GM12878 (cell line): Measurements from ENCODE around the gene CDC42SE2. TPM values are rescaled to one million over a fixed set of nuclear protein-coding genes. Genes with fewer than 3 reads are reported as not detected.
A peak's percentile ranks its signal among the peaks of the same experiment; 100 is the strongest.

Source experiments
- ATAC-seq: fragments of 200-7000 bp; cut with Tn5 transposase; 3 replicates; pipeline ENCODE4 v1.9.1; 2020; ENCODE audit warnings: mild to moderate bottlenecking, moderate library complexity
- BruUV-seq: library from RNA; stranded (reverse); fragments of 400-500 nt; replicated peaks from 2 replicates; lab custom pipeline; 2021; lab: Mats Ljungman, UMichigan
- CTCF ChIA-PET: fragments of 300-600 bp; sonication (Branson Sonifier 250); formaldehyde crosslinking; extraction: SDS; loops from one replicate; lab custom pipeline; 2021; ENCODE audit warnings: inconsistent platforms; lab: Yijun Ruan, JAX
- POLR2A ChIA-PET: fragments of 350-600 bp; formaldehyde crosslinking; extraction: SDS; loops from one replicate; lab custom pipeline; 2021; ENCODE audit warnings: inconsistent platforms; lab: Charles Lee
- RAD21 ChIA-PET: fragments of 300-600 bp; sonication (Branson Sonifier 250); formaldehyde crosslinking; loops from one replicate; lab custom pipeline; 2023; ENCODE audit warnings: antibody characterized with exemption; ENCODE audit not compliant: unreplicated experiment; lab: Charles Lee
- SMC1A ChIA-PET: fragments of 300-600 bp; sonication (Branson Sonifier 250); formaldehyde crosslinking; loops from one replicate; lab custom pipeline; 2023; ENCODE audit not compliant: unreplicated experiment, uncharacterized antibody; lab: Charles Lee
- DNase-seq: peaks from one replicate; pipeline ENCODE4 v3.0.0-alpha.2; 2011; ENCODE audit warnings: low read depth, low spot score
- FAIRE-seq: peaks from 3 replicates; lab custom pipeline; 2011; peaks lifted over from hg19 to GRCh38; lab: Jason Lieb, UNC
- H2AFZ ChIP-seq: 2 replicates; pipeline ENCODE4 v1.6.0; 2011; ENCODE audit warnings: low read depth, low read length, control low read depth; ENCODE audit not compliant: control insufficient read depth
- H3K27ac ChIP-seq: 2 replicates; pipeline ENCODE4 v1.5.1; 2011; ENCODE audit warnings: control low read depth; ENCODE audit not compliant: control insufficient read depth, insufficient read depth
- H3K27me3 ChIP-seq, 2 experiments: replicated peaks in 1 of 2; 2 replicates each; pipeline versions ENCODE4 v1.6.0 to v1.6.1; 2011; ENCODE audit warnings: low read length in 1 of 2; ENCODE audit not compliant: control insufficient read depth in 2 of 2, insufficient read depth in 2 of 2
- H3K36me3 ChIP-seq, 2 experiments: 2 replicates each; pipeline ENCODE4 v1.5.1; 2011; ENCODE audit warnings: low read length in 1 of 2; ENCODE audit not compliant: control insufficient read depth in 2 of 2, insufficient read depth in 2 of 2
- H3K4me1 ChIP-seq: 2 replicates; pipeline ENCODE4 v1.6.1; 2011; ENCODE audit warnings: mild to moderate bottlenecking, low read length, moderate library complexity, mixed read lengths; ENCODE audit not compliant: control insufficient read depth, insufficient read depth
- H3K4me2 ChIP-seq: 2 replicates; pipeline ENCODE4 v1.6.0; 2011; ENCODE audit warnings: control low read depth; ENCODE audit not compliant: control insufficient read depth, insufficient read depth
- H3K4me3 ChIP-seq: fragments of 200-600 bp; sonication (generic); 2 replicates; pipeline ENCODE4 v1.5.1; 2016
- H3K79me2 ChIP-seq: 2 replicates; pipeline ENCODE4 v1.6.0; 2011; ENCODE audit warnings: low read length; ENCODE audit not compliant: control insufficient read depth, insufficient read depth
- H3K9ac ChIP-seq: 2 replicates; pipeline ENCODE4 v1.8.0; 2011; ENCODE audit warnings: low read length, control low read depth, mixed read lengths; ENCODE audit not compliant: control insufficient read depth, insufficient read depth
- H3K9me3 ChIP-seq: replicated peaks from 3 replicates; pipeline ENCODE4 v1.5.1; 2011; ENCODE audit warnings: mild to moderate bottlenecking, low read length; ENCODE audit not compliant: control insufficient read depth, insufficient read depth
- H4K20me1 ChIP-seq: 2 replicates; pipeline ENCODE4 v1.6.0; 2011; ENCODE audit not compliant: control insufficient read depth, insufficient read depth
- E4F1 ChIP-seq: fragments of 450-650 bp; IDR thresholded peaks from 2 replicates; pipeline ENCODE4 v1.6.1; 2018; ENCODE audit warnings: borderline replicate concordance, mild to moderate bottlenecking; ENCODE audit not compliant: partially characterized antibody
- NBN ChIP-seq: fragments of 450-650 bp; IDR thresholded peaks from 2 replicates; pipeline ENCODE4 v1.6.1; 2016
- NFYA ChIP-seq: IDR thresholded peaks from 2 replicates; pipeline ENCODE4 v1.6.1; 2011; ENCODE audit warnings: low read depth, mild to moderate bottlenecking, low read length, improper control_type of control experiment, borderline replicate concordance
- TCF12 ChIP-seq: IDR thresholded peaks from 2 replicates; pipeline ENCODE4 v1.6.1; 2011; ENCODE audit warnings: low read depth, mild to moderate bottlenecking, low read length
- WGBS: methylation state at CpG from one replicate; pipeline ENCODE4 v1.1.6; 2016; ENCODE audit warnings: low lambda C conversion rate; ENCODE audit not compliant: insufficient replicate concordance, insufficient coverage; ENCODE audit errors: missing lambda C conversion rate; 5-methylcytosine and 5-hydroxymethylcytosine counted together
- in situ Hi-C: fragments of 300-500 bp; cut with MboI; formaldehyde crosslinking; loops from 9 replicates; pipeline ENCODE4 v1.14.3; 2018; ENCODE audit warnings: mixed read lengths
- intact Hi-C: fragments of 100-400 bp; cut with micrococcal nuclease; formaldehyde crosslinking; loops from one replicate; pipeline ENCODE4 v1.14.2; 2022; ENCODE audit not compliant: unreplicated experiment
- polyA plus RNA-seq, 11 experiments: library from polyadenylated mRNA; depleted of rRNA in 4 of 11; unstranded in 6 of 11; stranded (reverse) in 5 of 11; fragments of >200 nt; fragmentation: Nextera tagmentation in 4 of 11; fragmentation: Illumina TruSeq in 1 of 11; extraction: Ambion mirVana in 4 of 11; extraction: Trizol in 1 of 11; gene quantifications; 1 replicate in 1 of 11; 2 replicates in 10 of 11; pipeline versions ENCODE4 v1.2.1 to v1.2.3, GENCODE V29; 2011 to 2016; ENCODE audit warnings: inconsistent platforms in 2 of 11, missing spikeins in 2 of 11, low read depth in 1 of 11
- total RNA-seq, 4 experiments: library from RNA; depleted of rRNA in 3 of 4; stranded (reverse); fragments of >200 nt in 3 of 4; fragmentation: Illumina TruSeq in 1 of 4; extraction: Trizol in 1 of 4; gene quantifications; 2 replicates each; pipeline versions ENCODE4 v1.2.1 to v1.2.3, GENCODE V29; 2013 to 2021
- TF ChIP-seq, protein P1 (sequence below): IDR thresholded peaks from 2 replicates; pipeline ENCODE4 v1.6.1; 2011; ENCODE audit warnings: borderline replicate concordance, low read depth, mild to moderate bottlenecking, moderate library complexity, mixed read lengths, low read length; ENCODE audit not compliant: insufficient read depth; ENCODE audit errors: extremely low read length

CDC42SE2 gene
- total and polyA plus RNA-seq, 10 of the 15 experiments (the other 5 are each of a cell fraction or from before 2014, with no cell fraction given): 57.0 to 148 (median 80.3) TPM

DNA sequence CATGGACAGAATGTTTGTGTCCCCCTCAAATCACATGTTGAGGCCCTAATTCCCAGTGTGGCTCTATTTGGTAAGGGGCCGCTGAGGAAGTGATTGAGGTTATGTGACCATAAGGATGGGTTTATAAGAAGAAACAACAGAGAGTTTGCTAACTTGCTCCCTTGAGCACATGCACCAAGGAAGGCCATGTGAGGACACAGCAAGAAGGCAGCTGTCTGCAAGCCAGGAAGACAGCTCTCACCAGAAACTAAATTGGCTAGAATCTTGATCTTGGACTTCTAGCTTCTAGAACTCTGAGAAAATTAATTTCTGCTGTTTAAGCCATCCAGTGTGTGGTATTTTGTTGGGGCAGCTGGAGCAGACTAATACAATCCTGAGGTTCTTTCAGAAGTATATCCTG, 35.2 kb upstream of the CDC42SE2 start:
- Histone ChIP-seq H3K4me2 (no peak overlapping the region; the same call in 1 of the 2 replicates), H3K79me2 (peaks cover 45% of the 10 kb centered on the region), H3K27ac (peak overlapping the region; percentile 29; the same call in 1 of the 2 replicates), H3K4me3 (no peak overlapping the region), H3K4me1 (peaks cover 28% of the 10 kb centered on the region), H4K20me1 (no peaks in the 10 kb centered on the region)
- in situ Hi-C loops: no loop called here
- DNase-seq (no peak), ATAC-seq (no peak), FAIRE-seq (no peak)
- WGBS: 92% methylated on average over 1 of the region's 1 CpG
- BruUV-seq: no TSS peak
- CTCF ChIA-PET: interaction anchor here (1.1 to 1.6 kb wide), 2 partner anchors 11 to 19 kb away, joined by 6 to 7 read pairs; no protein-coding TSS in a partner anchor
- RAD21 ChIA-PET: interaction anchor here (0.5 to 2.4 kb wide), 6 partner anchors 14 to 182 kb away, joined by 3 to 11 read pairs (median 4); no protein-coding TSS in a partner anchor
- POLR2A ChIA-PET: interaction anchor here (0.6 to 12.7 kb wide), 7 partner anchors 10 to 38 kb away, joined by 3 to 142 read pairs (median 10); no protein-coding TSS in a partner anchor
- TF ChIP-seq NFYA: no peak
- TF ChIP-seq, protein P1, sequence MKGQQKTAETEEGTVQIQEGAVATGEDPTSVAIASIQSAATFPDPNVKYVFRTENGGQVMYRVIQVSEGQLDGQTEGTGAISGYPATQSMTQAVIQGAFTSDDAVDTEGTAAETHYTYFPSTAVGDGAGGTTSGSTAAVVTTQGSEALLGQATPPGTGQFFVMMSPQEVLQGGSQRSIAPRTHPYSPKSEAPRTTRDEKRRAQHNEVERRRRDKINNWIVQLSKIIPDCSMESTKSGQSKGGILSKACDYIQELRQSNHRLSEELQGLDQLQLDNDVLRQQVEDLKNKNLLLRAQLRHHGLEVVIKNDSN: no peak
- TF ChIP-seq TCF12: no peak
- TF ChIP-seq E4F1: no peak
- TF ChIP-seq NBN: no peak
- TF ChIP-seq, all 136 proteins: peak for 0
- Histone ChIP-seq H3K9ac (no peak overlapping the region), H3K27me3 (no peaks in the 10 kb centered on the region), H2AFZ (no peak overlapping the region), H3K36me3 (peaks cover 0 to 5% of the 10 kb centered on the region in 2 experiments; a peak in 2 of 4 replicates), H3K9me3 (no peaks in the 10 kb centered on the region)
- SMC1A ChIA-PET: interaction anchor here (0.8 to 26.7 kb wide), 7 partner anchors 11 to 157 kb away, joined by 3 to 1218 read pairs (median 3); partner anchors contain the start of gene CDC42SE2
- intact Hi-C loops: no loop called here
